ENCODE data around the gene CPSF4L. TPM values are rescaled to one million over a fixed set of nuclear protein-coding genes. Genes with fewer than 3 reads are reported as not detected.

Gene CPSF4L
- polyA plus RNA-seq, 3 donors = not detected

DNA sequence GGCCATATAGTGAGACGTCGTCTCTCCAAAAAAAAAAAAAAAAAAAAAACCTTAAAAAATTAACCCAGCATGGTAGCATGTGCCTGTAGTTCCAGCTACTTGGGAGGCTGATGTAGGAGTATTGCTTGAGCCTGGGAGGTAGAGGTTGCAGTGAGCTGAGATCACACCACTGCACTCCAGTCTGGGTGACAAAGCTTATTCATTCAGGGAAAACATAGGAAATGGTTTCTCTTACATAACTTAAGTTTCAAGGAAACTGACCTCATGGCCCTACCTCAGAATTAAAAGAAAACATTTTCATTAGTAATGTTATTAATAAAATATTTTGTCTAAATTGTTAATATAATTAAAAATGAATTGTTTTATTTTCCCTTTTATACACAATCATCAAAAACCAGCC, 37.4 kb downstream of the CPSF4L start:
- no CpG with 5 or more reads among the region's 2 CpGs for whole genome bisulfite sequencing (ENCODE audit: insufficient coverage)
- Histone ChIP-seq H4K20me1 (ENCODE audit: insufficient read depth, low read length) (peaks cover 49% of the 10 kb centered on the region), H3K27me3 (ENCODE audit: control insufficient read depth in 2 of 2, insufficient read depth in 2 of 2, low read length in 2 of 2) (no peaks in the 10 kb centered on the region), H3K4me1 (ENCODE audit: control insufficient read depth in 1 of 2, insufficient read depth in 2 of 2, low read length in 2 of 2) (peaks cover 34 to 36% of the 10 kb centered on the region in 2 donors), H3K79me2 (ENCODE audit: insufficient read depth, low read length) (peaks cover 72% of the 10 kb centered on the region), H3K9ac (ENCODE audit: insufficient read depth, low read length, poor library complexity, severe bottlenecking) (no peak overlapping the region), H3K4me2 (replicated peaks; ENCODE audit: extremely low read depth, low read length, poor library complexity, severe bottlenecking) (no peak overlapping the region), H3K9me3 (replicated peaks in 1 of 2; ENCODE audit: control insufficient read depth in 1 of 2, insufficient read depth in 1 of 2, low read length in 2 of 2) (no peaks in the 10 kb centered on the region), H2AFZ (ENCODE audit: insufficient read depth, low read depth, low read length, poor library complexity, severe bottlenecking) (no peak overlapping the region), H3K36me3 (replicated peaks in 1 of 2; ENCODE audit: control insufficient read depth in 1 of 2, insufficient read depth in 2 of 2, low read length in 2 of 2) (peaks cover 3 to 13% of the 10 kb centered on the region in 2 donors), H3K27ac (ENCODE audit: low read depth in 1 of 2, low read length in 2 of 2) (no peak overlapping the region), H3K4me3 (replicated peaks in 1 of 3; ENCODE audit: low read depth in 2 of 3, low read length in 3 of 3) (no peak overlapping the region)
- Mint-ChIP-seq H3K9me3 (no peaks in the 10 kb centered on the region), H3K27me3 (ENCODE audit: low read depth in 3 of 3) (no peaks in the 10 kb centered on the region), H3K27ac (no peak overlapping the region), H3K4me3 (no peak overlapping the region), H3K36me3 (peaks cover 14 to 27% of the 10 kb centered on the region in 2 donors), H3K4me1 (peaks cover 47% of the 10 kb centered on the region)
- DNase-seq = no peak
- TF ChIP-seq, protein P1, sequence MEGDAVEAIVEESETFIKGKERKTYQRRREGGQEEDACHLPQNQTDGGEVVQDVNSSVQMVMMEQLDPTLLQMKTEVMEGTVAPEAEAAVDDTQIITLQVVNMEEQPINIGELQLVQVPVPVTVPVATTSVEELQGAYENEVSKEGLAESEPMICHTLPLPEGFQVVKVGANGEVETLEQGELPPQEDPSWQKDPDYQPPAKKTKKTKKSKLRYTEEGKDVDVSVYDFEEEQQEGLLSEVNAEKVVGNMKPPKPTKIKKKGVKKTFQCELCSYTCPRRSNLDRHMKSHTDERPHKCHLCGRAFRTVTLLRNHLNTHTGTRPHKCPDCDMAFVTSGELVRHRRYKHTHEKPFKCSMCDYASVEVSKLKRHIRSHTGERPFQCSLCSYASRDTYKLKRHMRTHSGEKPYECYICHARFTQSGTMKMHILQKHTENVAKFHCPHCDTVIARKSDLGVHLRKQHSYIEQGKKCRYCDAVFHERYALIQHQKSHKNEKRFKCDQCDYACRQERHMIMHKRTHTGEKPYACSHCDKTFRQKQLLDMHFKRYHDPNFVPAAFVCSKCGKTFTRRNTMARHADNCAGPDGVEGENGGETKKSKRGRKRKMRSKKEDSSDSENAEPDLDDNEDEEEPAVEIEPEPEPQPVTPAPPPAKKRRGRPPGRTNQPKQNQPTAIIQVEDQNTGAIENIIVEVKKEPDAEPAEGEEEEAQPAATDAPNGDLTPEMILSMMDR (IDR thresholded peaks at IDR 0.05) = no peak
- intact Hi-C loops (cut with micrococcal nuclease) = no loop called here

DNA sequence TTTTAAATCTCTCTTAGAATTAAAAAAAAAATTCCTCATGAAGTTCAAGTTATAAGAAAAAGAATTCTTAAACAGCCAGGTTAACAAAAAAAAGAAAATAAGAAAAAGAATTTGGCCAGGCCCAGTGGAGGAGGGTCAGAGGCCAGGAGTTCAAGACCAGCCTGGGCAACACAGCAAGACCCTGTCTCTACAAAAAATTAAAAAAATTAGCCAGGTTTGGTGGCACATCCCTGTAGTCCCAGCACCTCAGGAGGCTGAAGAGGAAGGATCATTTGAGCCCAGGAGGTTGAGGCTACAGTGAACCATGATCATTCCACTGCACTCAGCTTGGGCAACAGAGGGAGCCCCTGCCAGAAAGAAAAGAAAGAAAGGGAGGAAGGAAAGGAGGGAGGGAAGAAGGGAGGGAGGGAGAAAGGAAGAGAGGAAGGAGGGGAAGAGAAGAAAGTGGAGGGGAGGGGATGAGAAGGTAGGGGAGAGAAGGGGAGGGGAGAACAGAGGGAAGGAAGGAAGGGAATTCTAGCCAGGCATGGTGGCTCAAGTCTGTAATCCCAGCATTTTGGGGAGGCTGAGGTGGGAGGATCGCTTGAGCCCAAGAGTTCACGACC, 38.0 kb downstream of the CPSF4L start:
- Histone ChIP-seq H3K9ac (ENCODE audit: insufficient read depth, low read length, poor library complexity, severe bottlenecking) (no peak overlapping the region), H3K27ac (ENCODE audit: low read depth in 1 of 2, low read length in 2 of 2) (peak overlapping the region in 1 of 2 donors; percentile 36), H4K20me1 (ENCODE audit: insufficient read depth, low read length) (peaks cover 47% of the 10 kb centered on the region), H3K79me2 (ENCODE audit: insufficient read depth, low read length) (peaks cover 67% of the 10 kb centered on the region), H3K4me2 (replicated peaks; ENCODE audit: extremely low read depth, low read length, poor library complexity, severe bottlenecking) (no peak overlapping the region), H3K4me1 (ENCODE audit: control insufficient read depth in 1 of 2, insufficient read depth in 2 of 2, low read length in 2 of 2) (peaks cover 29 to 30% of the 10 kb centered on the region in 2 donors), H3K9me3 (replicated peaks in 1 of 2; ENCODE audit: control insufficient read depth in 1 of 2, insufficient read depth in 1 of 2, low read length in 2 of 2) (no peaks in the 10 kb centered on the region), H3K36me3 (replicated peaks in 1 of 2; ENCODE audit: control insufficient read depth in 1 of 2, insufficient read depth in 2 of 2, low read length in 2 of 2) (peaks cover 3 to 13% of the 10 kb centered on the region in 2 donors), H3K27me3 (ENCODE audit: control insufficient read depth in 2 of 2, insufficient read depth in 2 of 2, low read length in 2 of 2) (no peaks in the 10 kb centered on the region), H3K4me3 (replicated peaks in 1 of 3; ENCODE audit: low read depth in 2 of 3, low read length in 3 of 3) (no peak overlapping the region), H2AFZ (ENCODE audit: insufficient read depth, low read depth, low read length, poor library complexity, severe bottlenecking) (no peak overlapping the region)
- Mint-ChIP-seq H3K27ac (peak overlapping the region in 4 of 7 donors; percentile 50 to 91 (median 66)), H3K27me3 (ENCODE audit: low read depth in 3 of 3) (no peaks in the 10 kb centered on the region), H3K36me3 (peaks cover 16 to 32% of the 10 kb centered on the region in 2 donors), H3K9me3 (no peaks in the 10 kb centered on the region), H3K4me1 (peaks cover 42% of the 10 kb centered on the region), H3K4me3 (no peak overlapping the region)
- WGBS (ENCODE audit: insufficient coverage) = no CpG with 5 or more reads among the region's 2 CpGs
- DNase-seq = no peak
- intact Hi-C loops (cut with micrococcal nuclease) = no loop called here
- TF ChIP-seq, protein P1 (IDR thresholded peaks at IDR 0.05) = no peak

Measured in CD14-positive monocyte (primary cell).